BJ (cell line): ENCODE results near the gene IGSF23. TPM values are rescaled to one million over a fixed set of nuclear protein-coding genes. Genes with fewer than 3 reads are reported as not detected.
"Not testable (repeated sequence)": the region's sequence is repeated elsewhere in the genome, so short reads cannot be mapped to it uniquely, and the experiment has no call there.

Source experiments
- CTCF ChIA-PET: fragments of 350-600 bp; formaldehyde crosslinking; extraction: SDS; loops from one replicate; lab custom pipeline; 2021; ENCODE audit warnings: antibody characterized with exemption, inconsistent platforms; lab: Yijun Ruan, JAX
- POLR2A ChIA-PET: fragments of 300-600 bp; sonication (Branson Sonifier 250); formaldehyde crosslinking; extraction: SDS; loops from one replicate; lab custom pipeline; 2021; ENCODE audit warnings: antibody characterized with exemption; lab: Charles Lee
- DNase-seq: peaks from one replicate; pipeline ENCODE4 v3.0.0-alpha.2; 2011; ENCODE audit warnings: low read depth
- H3K27me3 ChIP-seq: 2 replicates; pipeline ENCODE4 v1.6.0; 2011; ENCODE audit warnings: low read length; ENCODE audit not compliant: control insufficient read depth, insufficient read depth
- H3K36me3 ChIP-seq: 2 replicates; pipeline ENCODE4 v1.5.1; 2011; ENCODE audit warnings: low read length; ENCODE audit not compliant: control insufficient read depth, insufficient read depth
- H3K4me3 ChIP-seq: 2 replicates; pipeline ENCODE4 v1.5.1; 2011; ENCODE audit warnings: low read depth, mild to moderate bottlenecking, control low read depth, low read length
- CTCF ChIP-seq: IDR thresholded peaks from 2 replicates; pipeline ENCODE4 v1.5.1; 2011; ENCODE audit warnings: low read depth, mild to moderate bottlenecking, control low read depth, inconsistent platforms, low read length, moderate library complexity; ENCODE audit not compliant: insufficient read depth
- polyA plus RNA-seq: library from polyadenylated mRNA; depleted of rRNA; stranded (reverse); fragments of >200 nt; gene quantifications from 2 replicates; pipeline ENCODE4 v1.2.3, GENCODE V29; 2011

IGSF23 gene
- polyA plus RNA-seq, 1 experiment: 0.21 TPM

- TF ChIP-seq CTCF: peak; percentile 36; the same call in 1 of the 2 replicates
- ChIA-PET CTCF (interaction anchor here (0.7 to 5.1 kb wide), 8 partner anchors 9 to 186 kb away, joined by 3 to 32 read pairs (median 4); no protein-coding TSS in a partner anchor), POLR2A (no interaction called here)
- Histone ChIP-seq H3K27me3 (no peaks in the 10 kb centered on the region), H3K4me3 (no peak overlapping the region), H3K36me3 (no peaks in the 10 kb centered on the region)
- no peak for DNase-seq
Measured at GRCh38 chr19:44585371-44586133, 27.8 kb upstream of the IGSF23 start.

GRCh38 chr19:44587963-44588770 is 25.2 kb upstream of the IGSF23 start:
- POLR2A ChIA-PET: no interaction called here
- TF ChIP-seq CTCF: peak; percentile 41
- CTCF ChIA-PET: interaction anchor here (0.6 to 3.9 kb wide), 18 partner anchors 13 to 183 kb away, joined by 3 to 28 read pairs (median 4); partner anchors contain the start of gene PVR
- Histone ChIP-seq H3K36me3 (no peaks in the 10 kb centered on the region), H3K4me3 (no peak overlapping the region), H3K27me3 (no peaks in the 10 kb centered on the region)
- peak; percentile 75 for DNase-seq

- DNase-seq: no peak
- H3K27me3 ChIP-seq: no peaks in the 10 kb centered on the region
- H3K4me3 ChIP-seq: no peak overlapping the region
- TF ChIP-seq CTCF: no peak
- ChIA-PET POLR2A (no interaction called here), CTCF (interaction anchor here (0.7 to 3.9 kb wide), 16 partner anchors 13 to 182 kb away, joined by 3 to 28 read pairs (median 5); partner anchors contain the start of gene PVR)
- no peaks in the 10 kb centered on the region for H3K36me3 ChIP-seq
Measured at GRCh38 chr19:44588771-44589112, 24.6 kb upstream of the IGSF23 start.

GRCh38 chr19:44590245-44591059 is 22.9 kb upstream of the IGSF23 start:
- POLR2A ChIA-PET: no interaction called here
- Histone ChIP-seq H3K4me3 (no peak overlapping the region), H3K27me3 (no peaks in the 10 kb centered on the region), H3K36me3 (no peaks in the 10 kb centered on the region)
- TF ChIP-seq CTCF: no peak
- CTCF ChIA-PET: interaction anchor here (0.9 to 3.9 kb wide), 5 partner anchors 10 to 98 kb away, joined by 3 to 28 read pairs (median 8); no protein-coding TSS in a partner anchor
- no peak for DNase-seq

GRCh38 chr19:44591340-44591993 is 21.9 kb upstream of the IGSF23 start:
- H3K36me3 ChIP-seq, H3K27me3 ChIP-seq, H3K4me3 ChIP-seq, POLR2A ChIA-PET, DNase-seq: not testable (repeated sequence)
- CTCF ChIA-PET: interaction anchor here (0.6 to 2.0 kb wide), 7 partner anchors 9 to 97 kb away, joined by 3 to 8 read pairs (median 3); no protein-coding TSS in a partner anchor
